HEK293 (cell line): ENCODE results near the gene NPIPB2.
"Not testable (repeated sequence)": the region's sequence is repeated elsewhere in the genome, so short reads cannot be mapped to it uniquely, and the experiment has no call there.

Experiments
- CTCF ChIA-PET: fragments of 350-600 bp; formaldehyde crosslinking; extraction: SDS; loops from one replicate; lab custom pipeline; 2021; ENCODE audit warnings: antibody characterized with exemption; lab: Yijun Ruan, JAX
- POLR2A ChIA-PET: fragments of 300-600 bp; formaldehyde crosslinking; extraction: SDS; loops from one replicate; lab custom pipeline; 2020; ENCODE audit warnings: antibody characterized with exemption, inconsistent platforms; lab: Yijun Ruan, JAX
- H3K27ac ChIP-seq: fragments of 200-500 bp; sonication (Bioruptor generic); 2 replicates; pipeline ENCODE4 v1.5.1; 2014; ENCODE audit warnings: low read depth, low read length, control low read depth, inconsistent platforms; ENCODE audit errors: extremely low read depth
- H3K36me3 ChIP-seq, 2 experiments: fragments of 200-500 bp in 1 of 2; sonication (Bioruptor generic) in 1 of 2; 1 replicate in 1 of 2; 2 replicates in 1 of 2; pipeline ENCODE4 v1.5.1; 2014 to 2017; ENCODE audit warnings: inconsistent platforms in 2 of 2, low read length in 2 of 2; ENCODE audit not compliant: control insufficient read depth in 2 of 2, insufficient read depth in 1 of 2
- H3K4me1 ChIP-seq: fragments of 200-500 bp; sonication (Bioruptor generic); 2 replicates; pipeline ENCODE4 v1.5.1; 2014; ENCODE audit warnings: mild to moderate bottlenecking, low read length, inconsistent platforms; ENCODE audit not compliant: control insufficient read depth, insufficient read depth
- H3K4me3 ChIP-seq: 2 replicates; pipeline ENCODE4 v1.5.1; 2011; ENCODE audit warnings: low read depth, mild to moderate bottlenecking, control low read depth, low read length, moderate library complexity
- H3K9me3 ChIP-seq: fragments of 200-500 bp; sonication (Bioruptor generic); 2 replicates; pipeline ENCODE4 v1.5.1; 2014; ENCODE audit warnings: low read depth, low read length, inconsistent platforms; ENCODE audit not compliant: control insufficient read depth, insufficient read depth
- HOXC10 ChIP-seq: sonication (generic); formaldehyde crosslinking; IDR thresholded peaks from 2 replicates; pipeline ENCODE4 v1.8.1; 2023; ENCODE audit warnings: mild to moderate bottlenecking, missing genetic modification reagents
- KLF7 ChIP-seq: fragments of 450-650 bp; formaldehyde crosslinking; IDR thresholded peaks from 2 replicates; pipeline ENCODE4 v1.5.1; 2016; ENCODE audit warnings: missing biosample characterization, missing genetic modification characterization, borderline replicate concordance
- YY1 ChIP-seq: fragments of 450-650 bp; formaldehyde crosslinking; IDR thresholded peaks from 2 replicates; pipeline ENCODE4 v1.5.1; 2018; ENCODE audit warnings: missing biosample characterization, missing genetic modification characterization
- ZFHX2 ChIP-seq: fragments of 450-650 bp; formaldehyde crosslinking; conservative IDR thresholded peaks from 2 replicates; pipeline ENCODE4 v1.5.1; 2016; ENCODE audit warnings: missing biosample characterization, missing genetic modification characterization
- ZFP41 ChIP-seq: fragments of 450-650 bp; formaldehyde crosslinking; IDR thresholded peaks from 2 replicates; pipeline ENCODE4 v1.5.1; 2016; ENCODE audit warnings: missing biosample characterization, missing genetic modification characterization, borderline replicate concordance
- ZNF133 ChIP-seq: fragments of 450-650 bp; formaldehyde crosslinking; IDR thresholded peaks from 2 replicates; pipeline ENCODE4 v1.5.1; 2016; ENCODE audit warnings: missing biosample characterization, missing genetic modification characterization
- ZNF292 ChIP-seq: fragments of 450-650 bp; formaldehyde crosslinking; IDR thresholded peaks from 2 replicates; pipeline ENCODE4 v1.5.1; 2016; ENCODE audit warnings: low read depth, missing biosample characterization, missing genetic modification characterization, borderline replicate concordance
- ZNF366 ChIP-seq: fragments of 450-650 bp; formaldehyde crosslinking; conservative IDR thresholded peaks from 2 replicates; pipeline ENCODE4 v1.5.1; 2016; ENCODE audit warnings: missing biosample characterization, missing genetic modification characterization
- ZNF544 ChIP-seq: fragments of 450-650 bp; formaldehyde crosslinking; IDR thresholded peaks from 2 replicates; pipeline ENCODE4 v1.5.0; 2017; ENCODE audit warnings: missing biosample characterization, missing genetic modification characterization
- ZNF776 ChIP-seq: fragments of 450-650 bp; formaldehyde crosslinking; IDR thresholded peaks from 2 replicates; pipeline ENCODE4 v1.5.0; 2017; ENCODE audit warnings: missing biosample characterization, missing genetic modification characterization, borderline replicate concordance
- TF ChIP-seq, protein P1 (sequence below): fragments of 450-650 bp; formaldehyde crosslinking; IDR thresholded peaks from 2 replicates; pipeline ENCODE4 v1.5.1; 2016; ENCODE audit warnings: missing biosample characterization, missing genetic modification characterization
- TF ChIP-seq, protein P2 (sequence below): fragments of 450-650 bp; formaldehyde crosslinking; conservative IDR thresholded peaks from 2 replicates; pipeline ENCODE4 v1.5.1; 2016; ENCODE audit warnings: low read depth, missing biosample characterization, missing genetic modification characterization
- TF ChIP-seq, protein P3 (sequence below): fragments of 450-650 bp; formaldehyde crosslinking; IDR thresholded peaks from 2 replicates; pipeline ENCODE4 v1.5.1; 2016; ENCODE audit warnings: missing biosample characterization, missing genetic modification characterization
- TF ChIP-seq, protein P4 (sequence below): fragments of 450-650 bp; formaldehyde crosslinking; IDR thresholded peaks from 2 replicates; pipeline ENCODE4 v1.5.1; 2017; ENCODE audit warnings: missing biosample characterization, missing genetic modification characterization

NPIPB2 gene

DNA sequence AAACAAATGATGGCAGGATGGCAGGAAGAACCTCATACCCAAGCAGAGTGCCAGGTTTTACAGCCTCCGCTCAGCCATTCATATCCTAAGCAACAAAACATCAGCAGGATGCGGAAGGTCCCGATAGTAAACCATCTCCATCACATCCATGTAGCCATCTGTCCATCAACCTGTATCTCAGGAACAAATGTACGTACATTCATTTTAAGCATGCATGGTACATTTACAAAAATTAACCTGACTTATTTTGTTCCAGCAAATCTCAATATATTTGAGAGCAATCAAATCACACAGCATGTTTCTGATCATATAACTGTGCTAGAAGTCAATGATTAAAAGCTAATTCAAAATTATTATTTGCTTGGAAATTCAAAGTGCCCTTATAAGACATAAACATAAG is at the start of gene NPIPB2:
NPIPB2 (minus strand) TSS at position 101 of the 400 bp plus-strand sequence; CDS start at position 101, 0 bp downstream.
- H3K4me3 ChIP-seq, CTCF ChIA-PET, H3K4me1 ChIP-seq, POLR2A ChIA-PET, H3K36me3 ChIP-seq, H3K9me3 ChIP-seq, H3K27ac ChIP-seq: not testable (repeated sequence)

DNA sequence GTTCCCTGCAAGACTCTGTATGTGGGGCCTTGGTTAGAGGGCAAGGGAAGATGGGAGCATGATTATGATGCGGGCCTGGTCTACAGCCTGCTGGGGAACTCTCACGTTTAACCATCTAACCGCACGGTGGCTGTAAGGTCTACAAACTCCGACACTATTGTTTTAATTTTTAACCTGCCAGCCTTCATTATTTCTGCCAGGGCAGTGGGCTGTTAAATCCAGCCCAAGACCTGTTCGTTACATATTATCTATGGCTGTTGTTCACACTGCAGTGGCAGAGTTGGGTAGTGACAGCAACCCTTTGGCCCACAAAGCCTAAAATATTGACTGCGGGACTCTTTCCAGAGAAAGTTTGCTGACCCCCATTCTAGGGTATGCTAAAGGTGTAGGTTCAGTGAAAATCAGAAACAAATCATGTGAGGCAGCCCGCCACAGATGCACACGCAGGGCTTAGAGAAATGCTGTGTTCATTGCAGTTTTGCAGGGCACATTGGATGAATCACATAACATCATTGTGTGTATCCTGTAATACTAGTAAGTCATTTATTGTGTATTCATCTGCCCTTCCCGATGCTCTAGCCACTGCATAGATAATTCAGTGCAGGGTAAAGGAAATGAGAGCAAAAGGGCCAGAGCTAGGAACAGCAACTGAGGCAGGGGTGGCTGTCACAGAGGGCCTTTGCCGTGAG is 49.0 kb upstream of the NPIPB2 start:
- no peak overlapping the region for H3K27ac ChIP-seq
- H3K36me3 ChIP-seq, result no peaks in the 10 kb centered on the region
- POLR2A ChIA-PET, result no interaction called here
- no peak overlapping the region for H3K4me3 ChIP-seq
- no peaks in the 10 kb centered on the region for H3K4me1 ChIP-seq
- H3K9me3 ChIP-seq, result no peaks in the 10 kb centered on the region
- CTCF ChIA-PET, result interaction anchor here (0.9 to 1.9 kb wide), 2 partner anchors 14 to 77 kb away, joined by 3 to 6 read pairs; partner anchors contain the start of gene SNX29
- TF ChIP-seq, protein P1, sequence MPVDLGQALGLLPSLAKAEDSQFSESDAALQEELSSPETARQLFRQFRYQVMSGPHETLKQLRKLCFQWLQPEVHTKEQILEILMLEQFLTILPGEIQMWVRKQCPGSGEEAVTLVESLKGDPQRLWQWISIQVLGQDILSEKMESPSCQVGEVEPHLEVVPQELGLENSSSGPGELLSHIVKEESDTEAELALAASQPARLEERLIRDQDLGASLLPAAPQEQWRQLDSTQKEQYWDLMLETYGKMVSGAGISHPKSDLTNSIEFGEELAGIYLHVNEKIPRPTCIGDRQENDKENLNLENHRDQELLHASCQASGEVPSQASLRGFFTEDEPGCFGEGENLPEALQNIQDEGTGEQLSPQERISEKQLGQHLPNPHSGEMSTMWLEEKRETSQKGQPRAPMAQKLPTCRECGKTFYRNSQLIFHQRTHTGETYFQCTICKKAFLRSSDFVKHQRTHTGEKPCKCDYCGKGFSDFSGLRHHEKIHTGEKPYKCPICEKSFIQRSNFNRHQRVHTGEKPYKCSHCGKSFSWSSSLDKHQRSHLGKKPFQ (tag by site-specific recombination), result no peak
- no peak for TF ChIP-seq ZFP41 (tag by site-specific recombination)
- no peak for TF ChIP-seq HOXC10
- TF ChIP-seq ZNF776 (tag by site-specific recombination), result no peak
- no peak for TF ChIP-seq ZNF544 (tag by site-specific recombination)
- TF ChIP-seq ZNF292 (tag by site-specific recombination), result no peak
- TF ChIP-seq, protein P2, sequence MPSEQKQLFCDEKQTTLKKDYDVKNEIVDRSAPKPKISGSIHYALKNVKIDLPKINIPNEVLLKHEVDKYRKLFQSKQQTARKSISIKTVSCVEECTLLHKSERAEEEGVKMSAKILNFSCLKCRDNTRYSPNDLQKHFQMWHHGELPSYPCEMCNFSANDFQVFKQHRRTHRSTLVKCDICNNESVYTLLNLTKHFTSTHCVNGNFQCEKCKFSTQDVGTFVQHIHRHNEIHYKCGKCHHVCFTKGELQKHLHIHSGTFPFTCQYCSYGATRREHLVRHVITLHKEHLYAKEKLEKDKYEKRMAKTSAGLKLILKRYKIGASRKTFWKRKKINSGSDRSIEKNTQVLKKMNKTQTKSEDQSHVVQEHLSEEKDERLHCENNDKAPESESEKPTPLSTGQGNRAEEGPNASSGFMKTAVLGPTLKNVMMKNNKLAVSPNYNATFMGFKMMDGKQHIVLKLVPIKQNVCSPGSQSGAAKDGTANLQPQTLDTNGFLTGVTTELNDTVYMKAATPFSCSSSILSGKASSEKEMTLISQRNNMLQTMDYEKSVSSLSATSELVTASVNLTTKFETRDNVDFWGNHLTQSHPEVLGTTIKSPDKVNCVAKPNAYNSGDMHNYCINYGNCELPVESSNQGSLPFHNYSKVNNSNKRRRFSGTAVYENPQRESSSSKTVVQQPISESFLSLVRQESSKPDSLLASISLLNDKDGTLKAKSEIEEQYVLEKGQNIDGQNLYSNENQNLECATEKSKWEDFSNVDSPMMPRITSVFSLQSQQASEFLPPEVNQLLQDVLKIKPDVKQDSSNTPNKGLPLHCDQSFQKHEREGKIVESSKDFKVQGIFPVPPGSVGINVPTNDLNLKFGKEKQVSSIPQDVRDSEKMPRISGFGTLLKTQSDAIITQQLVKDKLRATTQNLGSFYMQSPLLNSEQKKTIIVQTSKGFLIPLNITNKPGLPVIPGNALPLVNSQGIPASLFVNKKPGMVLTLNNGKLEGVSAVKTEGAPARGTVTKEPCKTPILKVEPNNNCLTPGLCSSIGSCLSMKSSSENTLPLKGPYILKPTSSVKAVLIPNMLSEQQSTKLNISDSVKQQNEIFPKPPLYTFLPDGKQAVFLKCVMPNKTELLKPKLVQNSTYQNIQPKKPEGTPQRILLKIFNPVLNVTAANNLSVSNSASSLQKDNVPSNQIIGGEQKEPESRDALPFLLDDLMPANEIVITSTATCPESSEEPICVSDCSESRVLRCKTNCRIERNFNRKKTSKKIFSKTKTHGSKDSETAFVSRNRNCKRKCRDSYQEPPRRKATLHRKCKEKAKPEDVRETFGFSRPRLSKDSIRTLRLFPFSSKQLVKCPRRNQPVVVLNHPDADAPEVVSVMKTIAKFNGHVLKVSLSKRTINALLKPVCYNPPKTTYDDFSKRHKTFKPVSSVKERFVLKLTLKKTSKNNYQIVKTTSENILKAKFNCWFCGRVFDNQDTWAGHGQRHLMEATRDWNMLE (tag by site-specific recombination), result no peak
- no peak for TF ChIP-seq KLF7 (tag by site-specific recombination)
- no peak for TF ChIP-seq ZNF366 (tag by site-specific recombination)
- TF ChIP-seq, protein P3, sequence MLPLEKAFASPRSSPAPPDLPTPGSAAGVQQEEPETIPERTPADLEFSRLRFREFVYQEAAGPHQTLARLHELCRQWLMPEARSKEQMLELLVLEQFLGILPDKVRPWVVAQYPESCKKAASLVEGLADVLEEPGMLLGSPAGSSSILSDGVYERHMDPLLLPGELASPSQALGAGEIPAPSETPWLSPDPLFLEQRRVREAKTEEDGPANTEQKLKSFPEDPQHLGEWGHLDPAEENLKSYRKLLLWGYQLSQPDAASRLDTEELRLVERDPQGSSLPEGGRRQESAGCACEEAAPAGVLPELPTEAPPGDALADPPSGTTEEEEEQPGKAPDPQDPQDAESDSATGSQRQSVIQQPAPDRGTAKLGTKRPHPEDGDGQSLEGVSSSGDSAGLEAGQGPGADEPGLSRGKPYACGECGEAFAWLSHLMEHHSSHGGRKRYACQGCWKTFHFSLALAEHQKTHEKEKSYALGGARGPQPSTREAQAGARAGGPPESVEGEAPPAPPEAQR (tag by site-specific recombination), result no peak
- TF ChIP-seq ZNF133, result no peak
- TF ChIP-seq ZFHX2 (tag by site-specific recombination), result no peak
- TF ChIP-seq, protein P4, sequence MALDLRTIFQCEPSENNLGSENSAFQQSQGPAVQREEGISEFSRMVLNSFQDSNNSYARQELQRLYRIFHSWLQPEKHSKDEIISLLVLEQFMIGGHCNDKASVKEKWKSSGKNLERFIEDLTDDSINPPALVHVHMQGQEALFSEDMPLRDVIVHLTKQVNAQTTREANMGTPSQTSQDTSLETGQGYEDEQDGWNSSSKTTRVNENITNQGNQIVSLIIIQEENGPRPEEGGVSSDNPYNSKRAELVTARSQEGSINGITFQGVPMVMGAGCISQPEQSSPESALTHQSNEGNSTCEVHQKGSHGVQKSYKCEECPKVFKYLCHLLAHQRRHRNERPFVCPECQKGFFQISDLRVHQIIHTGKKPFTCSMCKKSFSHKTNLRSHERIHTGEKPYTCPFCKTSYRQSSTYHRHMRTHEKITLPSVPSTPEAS (tag by site-specific recombination), result no peak
- TF ChIP-seq YY1 (tag by site-specific recombination), result no peak
